ENCODE results near the gene ATP2B1. TPM values are rescaled to one million over a fixed set of nuclear protein-coding genes. Genes with fewer than 3 reads are reported as not detected.

ATP2B1 gene
- total and polyA plus RNA-seq, 4 donors: 8.5 to 120 (median 24.5) TPM

DNA sequence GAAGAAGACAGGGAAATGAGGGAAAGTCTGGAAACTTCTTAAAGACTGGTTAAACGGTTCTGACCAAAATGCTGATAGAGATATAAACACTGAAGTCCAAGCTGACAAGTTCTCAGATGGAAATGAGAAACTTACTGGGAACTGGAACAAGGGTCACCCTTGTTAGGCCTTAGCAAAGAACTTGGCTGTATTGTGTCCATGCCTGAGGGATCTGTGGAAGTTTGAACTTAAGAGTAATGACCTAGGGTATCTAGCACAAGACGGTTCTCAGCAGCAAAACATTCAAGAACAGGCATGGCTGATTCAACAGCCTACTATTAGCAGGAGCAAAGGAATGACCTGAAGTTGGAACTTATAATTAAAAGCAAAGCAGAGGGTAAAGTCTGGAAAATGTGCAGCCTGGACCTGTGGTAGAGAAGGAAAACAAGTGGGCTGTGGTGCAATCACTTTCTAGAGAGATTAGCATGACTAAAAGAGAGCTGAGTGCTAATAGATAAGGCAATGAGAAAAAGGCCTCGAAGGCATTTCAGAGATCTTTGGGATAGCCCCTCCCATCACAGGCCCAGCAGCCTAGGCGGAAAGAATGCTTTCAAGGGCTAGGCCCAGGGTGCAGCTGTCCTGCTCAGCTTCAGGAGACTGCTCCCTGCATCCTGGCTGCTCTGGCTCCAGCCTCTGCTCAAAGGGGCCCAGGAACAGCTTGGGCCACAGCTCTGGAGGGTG lies 60.3 kb downstream of the ATP2B1 start:
- Histone ChIP-seq H3K9ac (ENCODE audit: insufficient read depth in 1 of 2, low read length in 2 of 2) (no peak overlapping the region), H3K27ac (ENCODE audit: low read depth in 1 of 2, low read length in 1 of 2) (no peak overlapping the region), H3K4me1 (ENCODE audit: control insufficient read depth in 5 of 5, insufficient read depth in 5 of 5, low read length in 5 of 5) (peaks cover 0 to 6% (median 0%) of the 10 kb centered on the region in 5 donors), H3K4me3 (no peak overlapping the region), H3K9me3 (ENCODE audit: control insufficient read depth in 4 of 4, insufficient read depth in 3 of 4, low read length in 3 of 4) (no peaks in the 10 kb centered on the region), H3K36me3 (ENCODE audit: control insufficient read depth in 4 of 4, insufficient read depth in 4 of 4, low read length in 4 of 4) (peaks cover 4 to 17% (median 7%) of the 10 kb centered on the region in 4 donors), H3K27me3 (ENCODE audit: control insufficient read depth in 3 of 3, insufficient read depth in 3 of 3, low read length in 2 of 3) (no peaks in the 10 kb centered on the region)
- DNase-seq: no peak
- TF ChIP-seq, protein P1, sequence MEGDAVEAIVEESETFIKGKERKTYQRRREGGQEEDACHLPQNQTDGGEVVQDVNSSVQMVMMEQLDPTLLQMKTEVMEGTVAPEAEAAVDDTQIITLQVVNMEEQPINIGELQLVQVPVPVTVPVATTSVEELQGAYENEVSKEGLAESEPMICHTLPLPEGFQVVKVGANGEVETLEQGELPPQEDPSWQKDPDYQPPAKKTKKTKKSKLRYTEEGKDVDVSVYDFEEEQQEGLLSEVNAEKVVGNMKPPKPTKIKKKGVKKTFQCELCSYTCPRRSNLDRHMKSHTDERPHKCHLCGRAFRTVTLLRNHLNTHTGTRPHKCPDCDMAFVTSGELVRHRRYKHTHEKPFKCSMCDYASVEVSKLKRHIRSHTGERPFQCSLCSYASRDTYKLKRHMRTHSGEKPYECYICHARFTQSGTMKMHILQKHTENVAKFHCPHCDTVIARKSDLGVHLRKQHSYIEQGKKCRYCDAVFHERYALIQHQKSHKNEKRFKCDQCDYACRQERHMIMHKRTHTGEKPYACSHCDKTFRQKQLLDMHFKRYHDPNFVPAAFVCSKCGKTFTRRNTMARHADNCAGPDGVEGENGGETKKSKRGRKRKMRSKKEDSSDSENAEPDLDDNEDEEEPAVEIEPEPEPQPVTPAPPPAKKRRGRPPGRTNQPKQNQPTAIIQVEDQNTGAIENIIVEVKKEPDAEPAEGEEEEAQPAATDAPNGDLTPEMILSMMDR (IDR thresholded peaks at IDR 0.05; ENCODE audit: control extremely low read depth, extremely low read depth): no peak
- ATAC-seq (ENCODE audit: insufficient read depth, low FRiP score): peak; percentile 22
- 75 to 88% methylated on average over 4 of the region's 4 CpGs for WGBS, 2 donors

DNA sequence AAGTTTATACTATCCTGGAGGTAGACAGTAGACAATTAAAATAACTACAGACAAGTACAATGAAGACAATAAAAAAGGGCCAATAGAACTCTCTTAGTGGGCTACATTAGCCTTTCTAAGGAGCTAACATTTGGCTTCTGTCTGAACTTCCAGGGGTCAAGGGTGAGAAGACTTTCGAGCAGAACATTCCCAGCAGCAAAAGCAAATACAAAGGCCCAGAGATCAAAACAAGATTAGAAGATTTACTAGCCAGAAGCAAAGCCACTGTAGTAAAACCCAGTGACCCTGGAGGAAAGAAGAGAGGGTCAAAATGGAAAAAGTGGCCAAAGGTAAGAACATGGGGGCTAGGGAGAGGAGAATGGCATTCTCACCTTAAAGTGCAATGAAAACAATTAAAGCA lies 63.2 kb downstream of the ATP2B1 start:
- no peak for ATAC-seq (ENCODE audit: insufficient read depth, low FRiP score)
- Histone ChIP-seq H3K4me3 (no peak overlapping the region), H3K27ac (ENCODE audit: low read depth in 1 of 2, low read length in 1 of 2) (no peak overlapping the region), H3K27me3 (ENCODE audit: control insufficient read depth in 3 of 3, insufficient read depth in 3 of 3, low read length in 2 of 3) (no peaks in the 10 kb centered on the region), H3K4me1 (ENCODE audit: control insufficient read depth in 5 of 5, insufficient read depth in 5 of 5, low read length in 5 of 5) (peaks cover 0 to 6% (median 0%) of the 10 kb centered on the region in 5 donors), H3K9me3 (ENCODE audit: control insufficient read depth in 4 of 4, insufficient read depth in 3 of 4, low read length in 3 of 4) (no peaks in the 10 kb centered on the region), H3K9ac (ENCODE audit: insufficient read depth in 1 of 2, low read length in 2 of 2) (no peak overlapping the region), H3K36me3 (ENCODE audit: control insufficient read depth in 4 of 4, insufficient read depth in 4 of 4, low read length in 4 of 4) (peaks cover 4 to 22% (median 10%) of the 10 kb centered on the region in 4 donors)
- TF ChIP-seq, protein P1 (IDR thresholded peaks at IDR 0.05; ENCODE audit: control extremely low read depth, extremely low read depth): no peak
- no peak for DNase-seq
- WGBS, 2 donors: 81 to 87% methylated on average over 1 of the region's 1 CpG

DNA sequence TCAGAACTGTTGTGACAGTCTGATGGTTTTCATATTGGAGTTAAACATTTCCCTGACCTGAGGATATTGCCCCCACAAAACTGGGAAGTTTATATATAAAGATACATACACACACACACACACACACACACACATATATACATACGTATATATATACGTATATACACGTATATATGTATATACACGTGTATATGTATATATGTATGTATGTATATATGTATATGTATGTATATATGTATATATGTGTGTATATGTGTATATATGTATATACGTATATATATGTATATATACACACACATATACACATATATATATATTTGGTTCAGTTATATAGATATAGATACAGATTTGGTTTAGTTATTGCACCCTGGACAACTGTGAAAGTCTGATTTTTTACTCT lies 65.7 kb downstream of the ATP2B1 start:
- H3K9ac ChIP-seq (ENCODE audit: insufficient read depth in 1 of 2, low read length in 2 of 2): no peak overlapping the region
- peaks cover 0 to 6% (median 0%) of the 10 kb centered on the region in 5 donors for H3K4me1 ChIP-seq (ENCODE audit: control insufficient read depth in 5 of 5, insufficient read depth in 5 of 5, low read length in 5 of 5)
- no peak for ATAC-seq (ENCODE audit: insufficient read depth, low FRiP score)
- TF ChIP-seq, protein P1 (IDR thresholded peaks at IDR 0.05; ENCODE audit: control extremely low read depth, extremely low read depth): no peak
- no peak overlapping the region for H3K4me3 ChIP-seq
- DNase-seq: no peak
- peaks cover 0 to 16% (median 8%) of the 10 kb centered on the region in 4 donors for H3K36me3 ChIP-seq (ENCODE audit: control insufficient read depth in 4 of 4, insufficient read depth in 4 of 4, low read length in 4 of 4)
- 89% methylated on average over 5 of the region's 5 CpGs for WGBS, 2 donors
- no peaks in the 10 kb centered on the region for H3K27me3 ChIP-seq (ENCODE audit: control insufficient read depth in 3 of 3, insufficient read depth in 3 of 3, low read length in 2 of 3)
- H3K27ac ChIP-seq (ENCODE audit: low read depth in 1 of 2, low read length in 1 of 2): no peak overlapping the region
- no peaks in the 10 kb centered on the region for H3K9me3 ChIP-seq (ENCODE audit: control insufficient read depth in 4 of 4, insufficient read depth in 3 of 4, low read length in 3 of 4)

Measured in lung (tissue), 12 donors.